Activated B cell treated with CpG ODN at 0.5 μM for 24 hours (primary cell): ENCODE data around the gene DAZAP1. TPM values are rescaled to one million over a fixed set of nuclear protein-coding genes. Genes with fewer than 3 reads are reported as not detected.

ENCODE experiments used
- ATAC-seq: fragments of 200-7000 bp; cut with Tn5 transposase; one replicate; pipeline ENCODE4 v1.10.0; 2021; ENCODE audit warnings: low read depth, mild to moderate bottlenecking, moderate library complexity
- CTCF ChIA-PET: fragments of 350-600 bp; sonication (Branson Sonifier 250); formaldehyde crosslinking; loops from one replicate; lab custom pipeline; 2021; ENCODE audit warnings: antibody characterized with exemption; lab: Charles Lee
- POLR2A ChIA-PET: fragments of 350-600 bp; sonication (Branson Sonifier 250); formaldehyde crosslinking; loops from one replicate; lab custom pipeline; 2021; ENCODE audit warnings: antibody characterized with exemption; lab: Charles Lee
- DNase-seq: peaks from one replicate; pipeline ENCODE4 v3.0.0; 2022
- H3K27ac Mint-ChIP-seq: one replicate; pipeline ENCODE4 v1.8.0; 2020; ENCODE audit warnings: mixed read lengths
- H3K27me3 Mint-ChIP-seq: one replicate; pipeline ENCODE4 v1.8.0; 2021; ENCODE audit warnings: mixed read lengths
- H3K36me3 Mint-ChIP-seq: one replicate; pipeline ENCODE4 v1.8.0; 2021; ENCODE audit warnings: low read depth, mixed read lengths
- H3K4me1 Mint-ChIP-seq: one replicate; pipeline ENCODE4 v1.8.0; 2021; ENCODE audit warnings: mixed read lengths
- H3K4me3 Mint-ChIP-seq: one replicate; pipeline ENCODE4 v1.8.0; 2020; ENCODE audit warnings: mild to moderate bottlenecking, mixed read lengths
- H3K9me3 Mint-ChIP-seq: one replicate; pipeline ENCODE4 v1.8.0; 2020; ENCODE audit warnings: mixed read lengths
- intact Hi-C: fragments of 100-400 bp; cut with micrococcal nuclease; formaldehyde crosslinking; loops from one replicate; pipeline ENCODE4 v1.15.1; 2024
- total RNA-seq: library from RNA; stranded (reverse); gene quantifications from 2 replicates; pipeline ENCODE4 v1.2.3, GENCODE V29; 2022
- TF ChIP-seq, protein P1 (sequence below): fragments of 200-600 bp; IDR thresholded peaks from one replicate; pipeline ENCODE4 v1.8.0; 2022; ENCODE audit warnings: antibody characterized with exemption, mild to moderate bottlenecking

DAZAP1 gene
- total RNA-seq, 1 donor from 2014 or later: 195 TPM

DNA sequence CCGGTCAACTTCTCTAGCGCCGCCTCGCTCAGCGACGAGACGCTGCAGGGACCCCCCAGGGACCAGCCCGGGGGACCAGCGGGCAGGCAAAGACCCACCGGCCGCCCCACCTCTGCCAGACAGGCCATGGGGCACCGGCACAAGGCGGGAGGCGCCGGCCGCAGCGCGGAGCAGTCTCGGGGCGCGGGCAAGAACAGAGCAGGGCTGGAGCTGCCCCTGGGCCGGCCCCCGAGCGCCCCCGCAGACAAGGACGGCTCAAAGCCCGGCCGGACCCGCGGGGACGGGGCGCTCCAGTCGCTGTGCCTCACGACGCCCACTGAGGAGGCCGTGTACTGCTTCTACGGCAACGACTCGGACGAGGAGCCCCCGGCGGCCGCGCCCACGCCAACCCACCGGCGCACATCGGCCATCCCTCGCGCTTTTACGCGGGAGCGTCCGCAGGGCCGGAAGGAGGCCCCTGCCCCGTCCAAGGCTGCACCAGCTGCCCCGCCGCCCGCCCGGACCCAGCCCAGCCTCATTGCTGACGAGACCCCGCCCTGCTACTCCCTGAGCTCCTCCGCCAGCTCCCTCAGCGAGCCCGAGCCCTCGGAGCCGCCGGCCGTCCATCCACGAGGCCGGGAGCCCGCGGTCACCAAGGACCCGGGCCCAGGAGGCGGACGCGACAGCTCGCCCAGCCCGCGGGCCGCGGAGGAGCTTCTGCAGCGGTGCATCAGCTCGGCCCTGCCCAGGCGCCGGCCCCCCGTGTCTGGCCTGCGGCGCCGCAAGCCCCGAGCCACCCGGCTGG lies 60.3 kb downstream of the DAZAP1 start:
- ChIA-PET POLR2A (interaction anchor here (0.6 to 1.4 kb wide), 2 partner anchors 15 to 131 kb away, joined by 4 to 5 read pairs; no protein-coding TSS in a partner anchor), CTCF (interaction anchor here (1.6 kb wide), 1 partner anchor 359 kb away, joined by 3 read pairs; no protein-coding TSS in a partner anchor)
- H3K36me3 Mint-ChIP-seq: no peaks in the 10 kb centered on the region
- TF ChIP-seq, protein P1, sequence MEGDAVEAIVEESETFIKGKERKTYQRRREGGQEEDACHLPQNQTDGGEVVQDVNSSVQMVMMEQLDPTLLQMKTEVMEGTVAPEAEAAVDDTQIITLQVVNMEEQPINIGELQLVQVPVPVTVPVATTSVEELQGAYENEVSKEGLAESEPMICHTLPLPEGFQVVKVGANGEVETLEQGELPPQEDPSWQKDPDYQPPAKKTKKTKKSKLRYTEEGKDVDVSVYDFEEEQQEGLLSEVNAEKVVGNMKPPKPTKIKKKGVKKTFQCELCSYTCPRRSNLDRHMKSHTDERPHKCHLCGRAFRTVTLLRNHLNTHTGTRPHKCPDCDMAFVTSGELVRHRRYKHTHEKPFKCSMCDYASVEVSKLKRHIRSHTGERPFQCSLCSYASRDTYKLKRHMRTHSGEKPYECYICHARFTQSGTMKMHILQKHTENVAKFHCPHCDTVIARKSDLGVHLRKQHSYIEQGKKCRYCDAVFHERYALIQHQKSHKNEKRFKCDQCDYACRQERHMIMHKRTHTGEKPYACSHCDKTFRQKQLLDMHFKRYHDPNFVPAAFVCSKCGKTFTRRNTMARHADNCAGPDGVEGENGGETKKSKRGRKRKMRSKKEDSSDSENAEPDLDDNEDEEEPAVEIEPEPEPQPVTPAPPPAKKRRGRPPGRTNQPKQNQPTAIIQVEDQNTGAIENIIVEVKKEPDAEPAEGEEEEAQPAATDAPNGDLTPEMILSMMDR: no peak
- no peak for ATAC-seq
- no peak overlapping the region for H3K27ac Mint-ChIP-seq
- no peak for DNase-seq
- H3K27me3 Mint-ChIP-seq: no peaks in the 10 kb centered on the region
- no peak overlapping the region for H3K4me3 Mint-ChIP-seq
- intact Hi-C loops: loop anchor here (10.0 kb wide), 1 partner anchor 297 kb away; no protein-coding TSS in a partner anchor
- peaks cover 22% of the 10 kb centered on the region for H3K4me1 Mint-ChIP-seq
- no peaks in the 10 kb centered on the region for H3K9me3 Mint-ChIP-seq

- Mint-ChIP-seq H3K4me3 (peak overlapping the region; percentile 41), H3K9me3 (no peaks in the 10 kb centered on the region), H3K27ac (no peak overlapping the region), H3K27me3 (peaks cover 2% of the 10 kb centered on the region), H3K4me1 (peaks cover 25% of the 10 kb centered on the region), H3K36me3 (no peaks in the 10 kb centered on the region)
- CTCF ChIA-PET: interaction anchor here (1.5 to 1.6 kb wide), 2 partner anchors 23 to 358 kb away, joined by 3 to 6 read pairs; no protein-coding TSS in a partner anchor
- POLR2A ChIA-PET: interaction anchor here (0.5 to 1.4 kb wide), 3 partner anchors 15 to 605 kb away, joined by 3 to 5 read pairs (median 4); no protein-coding TSS in a partner anchor
- intact Hi-C loops: loop anchor here (10.0 kb wide), 1 partner anchor 296 kb away; no protein-coding TSS in a partner anchor
- TF ChIP-seq, protein P1: no peak
- DNase-seq (no peak), ATAC-seq (no peak)
Measured at GRCh38 chr19:1468274-1468820, 61.0 kb downstream of the DAZAP1 start.

DNA sequence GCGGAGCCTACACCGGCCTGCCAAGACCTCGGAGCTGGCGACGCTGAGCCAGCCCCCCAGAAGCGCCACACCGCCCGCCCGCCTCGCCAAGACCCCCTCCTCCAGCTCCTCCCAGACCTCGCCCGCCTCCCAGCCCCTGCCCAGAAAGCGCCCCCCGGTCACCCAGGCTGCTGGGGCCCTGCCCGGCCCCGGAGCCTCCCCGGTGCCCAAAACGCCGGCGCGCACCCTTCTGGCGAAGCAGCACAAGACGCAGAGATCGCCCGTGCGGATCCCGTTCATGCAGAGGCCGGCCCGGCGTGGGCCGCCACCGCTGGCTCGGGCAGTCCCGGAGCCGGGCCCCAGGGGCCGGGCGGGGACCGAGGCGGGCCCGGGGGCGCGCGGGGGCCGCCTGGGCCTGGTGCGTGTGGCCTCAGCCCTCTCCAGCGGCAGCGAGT lies 61.5 kb downstream of the DAZAP1 start:
- H3K9me3 Mint-ChIP-seq: no peaks in the 10 kb centered on the region
- peak; percentile 45 for DNase-seq
- H3K4me1 Mint-ChIP-seq: peaks cover 25% of the 10 kb centered on the region
- no peaks in the 10 kb centered on the region for H3K36me3 Mint-ChIP-seq
- ATAC-seq: peak; percentile 10
- POLR2A ChIA-PET: interaction anchor here (0.5 to 1.4 kb wide), 4 partner anchors 16 to 605 kb away, joined by 3 to 5 read pairs (median 4); no protein-coding TSS in a partner anchor
- H3K27me3 Mint-ChIP-seq: peaks cover 2% of the 10 kb centered on the region
- no peak overlapping the region for H3K27ac Mint-ChIP-seq
- CTCF ChIA-PET: interaction anchor here (1.0 to 1.5 kb wide), 2 partner anchors 9 to 23 kb away, joined by 4 to 6 read pairs; no protein-coding TSS in a partner anchor
- H3K4me3 Mint-ChIP-seq: peak overlapping the region; percentile 32
- intact Hi-C loops: loop anchor here (10.0 kb wide), 1 partner anchor 296 kb away; no protein-coding TSS in a partner anchor
- TF ChIP-seq, protein P1: no peak

GRCh38 chr19:1469255-1470054 lies 62.1 kb downstream of the DAZAP1 start:
- peaks cover 25% of the 10 kb centered on the region for H3K4me1 Mint-ChIP-seq
- H3K27ac Mint-ChIP-seq: no peak overlapping the region
- peak overlapping the region; percentile 76 for H3K4me3 Mint-ChIP-seq
- intact Hi-C loops: loop anchor here (2.0 to 10.0 kb wide), 3 partner anchors 25 to 295 kb away; partner anchors contain the start of gene ADAMTSL5
- ChIA-PET POLR2A (interaction anchor here (0.9 to 1.4 kb wide), 3 partner anchors 16 to 28 kb away, joined by 4 to 5 read pairs (median 4); no protein-coding TSS in a partner anchor), CTCF (interaction anchor here (1.0 to 1.5 kb wide), 2 partner anchors 8 to 24 kb away, joined by 4 to 6 read pairs; no protein-coding TSS in a partner anchor)
- TF ChIP-seq, protein P1: no peak
- DNase-seq (peak; percentile 54), ATAC-seq (peak; percentile 21)
- H3K27me3 Mint-ChIP-seq: peaks cover 2% of the 10 kb centered on the region
- peaks cover 2% of the 10 kb centered on the region for H3K36me3 Mint-ChIP-seq
- no peaks in the 10 kb centered on the region for H3K9me3 Mint-ChIP-seq
